LNCaP clone FGC (cell line): Measurements from ENCODE around the gene KCNQ2.

Experiments
- DNase-seq: peaks from one replicate; pipeline ENCODE4 v3.0.0-alpha.2; 2011; ENCODE audit warnings: low read depth
- H3K4me3 ChIP-seq: 2 replicates; pipeline ENCODE4 v1.5.1; 2011; ENCODE audit warnings: mild to moderate bottlenecking, low read depth, low read length, control low read depth
- TF ChIP-seq, protein P1 (sequence below): IDR thresholded peaks from 2 replicates; pipeline ENCODE4 v1.5.1; 2012; ENCODE audit warnings: mild to moderate bottlenecking; ENCODE audit not compliant: control insufficient read depth, insufficient read depth; ENCODE audit errors: extremely low read depth

The KCNQ2 gene

DNA sequence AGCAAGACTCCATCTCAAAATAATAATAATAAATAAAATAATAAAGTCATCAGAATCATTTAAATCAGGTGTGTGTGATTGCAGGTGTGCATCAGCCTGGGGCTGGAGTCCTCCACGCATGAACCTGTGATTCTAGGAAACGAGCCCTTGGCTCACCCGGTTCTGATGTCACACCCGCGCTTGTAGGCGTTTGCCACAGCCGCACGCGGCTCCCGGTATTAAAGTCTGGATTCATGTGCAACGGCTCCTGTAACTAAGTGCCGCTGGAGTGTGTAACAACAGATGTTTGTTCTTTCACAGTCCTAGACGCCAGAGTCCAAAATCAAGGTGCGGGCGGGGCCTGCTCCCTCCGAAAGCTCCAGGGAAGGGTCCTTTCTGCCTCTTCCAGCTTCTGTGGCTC is 45.2 kb downstream of the KCNQ2 start:
- no peak overlapping the region for H3K4me3 ChIP-seq
- TF ChIP-seq, protein P1, sequence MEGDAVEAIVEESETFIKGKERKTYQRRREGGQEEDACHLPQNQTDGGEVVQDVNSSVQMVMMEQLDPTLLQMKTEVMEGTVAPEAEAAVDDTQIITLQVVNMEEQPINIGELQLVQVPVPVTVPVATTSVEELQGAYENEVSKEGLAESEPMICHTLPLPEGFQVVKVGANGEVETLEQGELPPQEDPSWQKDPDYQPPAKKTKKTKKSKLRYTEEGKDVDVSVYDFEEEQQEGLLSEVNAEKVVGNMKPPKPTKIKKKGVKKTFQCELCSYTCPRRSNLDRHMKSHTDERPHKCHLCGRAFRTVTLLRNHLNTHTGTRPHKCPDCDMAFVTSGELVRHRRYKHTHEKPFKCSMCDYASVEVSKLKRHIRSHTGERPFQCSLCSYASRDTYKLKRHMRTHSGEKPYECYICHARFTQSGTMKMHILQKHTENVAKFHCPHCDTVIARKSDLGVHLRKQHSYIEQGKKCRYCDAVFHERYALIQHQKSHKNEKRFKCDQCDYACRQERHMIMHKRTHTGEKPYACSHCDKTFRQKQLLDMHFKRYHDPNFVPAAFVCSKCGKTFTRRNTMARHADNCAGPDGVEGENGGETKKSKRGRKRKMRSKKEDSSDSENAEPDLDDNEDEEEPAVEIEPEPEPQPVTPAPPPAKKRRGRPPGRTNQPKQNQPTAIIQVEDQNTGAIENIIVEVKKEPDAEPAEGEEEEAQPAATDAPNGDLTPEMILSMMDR = no peak

DNA sequence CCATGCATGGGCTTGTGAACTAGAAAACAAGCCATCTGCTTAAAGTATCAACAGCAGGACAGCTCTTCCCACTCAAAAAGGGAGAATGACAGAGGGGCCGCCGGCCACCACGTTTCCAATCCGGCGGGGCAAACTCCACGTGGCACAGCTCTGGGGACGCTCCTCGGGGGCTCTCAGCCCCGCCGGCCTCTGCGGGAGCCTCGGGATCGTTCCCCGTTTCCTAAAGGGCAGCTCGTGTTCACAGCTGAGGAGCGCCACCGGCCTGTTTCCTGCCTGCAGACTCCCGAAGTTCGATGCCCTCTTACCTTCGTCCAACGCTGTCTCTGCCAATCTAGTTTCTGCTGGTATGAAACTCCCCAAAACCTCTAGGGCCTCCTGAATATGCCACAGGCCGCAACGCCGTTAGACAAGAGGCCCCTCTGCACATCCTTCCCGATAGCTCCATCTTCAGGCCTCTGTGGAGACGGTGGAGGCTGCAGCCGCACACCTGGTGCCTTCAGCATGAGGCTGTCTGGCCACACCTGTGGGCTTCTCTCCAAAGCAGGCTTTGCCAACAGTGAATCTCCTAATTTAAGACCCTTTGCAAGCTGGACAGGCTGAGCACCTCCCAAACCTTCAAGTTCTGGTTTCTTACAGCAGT is 46.5 kb downstream of the KCNQ2 start:
- TF ChIP-seq, protein P1 = no peak
- H3K4me3 ChIP-seq = no peak overlapping the region
- DNase-seq = no peak

More for the DNA sequence above, 45.2 kb downstream of the KCNQ2 start:
- DNase-seq = no peak

DNA sequence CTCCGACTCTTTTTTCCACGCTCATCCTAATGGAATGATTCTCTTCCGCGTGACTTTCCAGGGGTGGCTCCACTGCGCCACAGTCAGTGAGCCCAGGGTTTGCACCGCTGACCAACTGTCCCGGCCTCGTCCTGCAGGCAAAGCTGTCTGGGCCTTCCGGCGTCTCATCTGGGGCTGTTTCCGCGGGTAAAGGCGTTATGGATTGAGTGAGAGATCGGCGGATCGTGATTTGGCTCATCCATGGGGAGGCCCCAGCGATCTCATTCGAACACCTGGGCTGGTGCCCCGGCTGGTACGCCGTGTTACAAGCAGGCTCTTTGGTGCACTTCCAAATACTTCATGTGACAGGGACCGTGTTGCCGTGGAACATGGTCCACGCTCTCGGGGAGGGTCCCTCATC is 47.8 kb downstream of the KCNQ2 start:
- TF ChIP-seq, protein P1 = no peak
- no peak for DNase-seq
- no peak overlapping the region for H3K4me3 ChIP-seq

DNA sequence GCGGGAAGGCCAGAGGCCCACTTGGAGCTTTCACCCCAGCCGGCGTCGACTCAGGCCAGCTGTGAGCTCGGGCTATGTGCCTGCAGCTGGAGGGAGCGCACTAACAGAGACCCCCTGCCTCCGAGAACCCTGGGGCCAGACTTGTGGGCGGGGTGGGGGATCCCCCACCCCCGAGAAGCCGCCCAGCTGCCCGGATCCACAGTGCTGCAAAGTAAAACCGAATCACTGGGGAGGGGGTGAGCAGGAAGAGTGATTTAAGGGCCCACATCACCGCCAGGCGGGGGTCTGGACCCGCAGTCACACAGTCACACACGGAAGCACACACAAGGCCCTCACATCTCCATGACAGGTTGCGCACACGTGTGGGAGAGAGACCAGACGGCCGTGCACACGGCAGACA is 48.7 kb downstream of the KCNQ2 start:
- TF ChIP-seq, protein P1 = no peak
- no peak for DNase-seq
- H3K4me3 ChIP-seq = no peak overlapping the region

DNA sequence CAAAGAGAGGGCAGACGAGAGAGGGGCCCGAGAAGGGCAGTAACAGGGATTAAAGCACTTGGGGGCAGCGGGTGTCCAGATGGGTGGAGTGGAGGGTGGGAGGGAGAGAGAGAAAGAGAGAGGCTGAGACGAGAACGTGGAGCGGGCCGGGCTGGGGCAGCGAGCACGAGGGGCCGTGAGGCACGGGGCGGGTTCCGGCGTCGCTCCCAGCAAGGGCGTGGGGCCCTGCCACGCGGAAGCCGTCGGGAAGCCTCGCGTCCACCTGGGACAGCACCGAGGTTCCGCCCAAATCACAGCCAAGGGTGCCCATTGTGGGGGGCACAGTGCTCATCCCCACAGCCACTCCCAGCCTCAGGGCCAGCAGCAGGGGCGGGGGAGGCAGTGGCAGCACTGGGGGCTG is 49.8 kb downstream of the KCNQ2 start:
- no peak overlapping the region for H3K4me3 ChIP-seq
- TF ChIP-seq, protein P1 = no peak
- no peak for DNase-seq

DNA sequence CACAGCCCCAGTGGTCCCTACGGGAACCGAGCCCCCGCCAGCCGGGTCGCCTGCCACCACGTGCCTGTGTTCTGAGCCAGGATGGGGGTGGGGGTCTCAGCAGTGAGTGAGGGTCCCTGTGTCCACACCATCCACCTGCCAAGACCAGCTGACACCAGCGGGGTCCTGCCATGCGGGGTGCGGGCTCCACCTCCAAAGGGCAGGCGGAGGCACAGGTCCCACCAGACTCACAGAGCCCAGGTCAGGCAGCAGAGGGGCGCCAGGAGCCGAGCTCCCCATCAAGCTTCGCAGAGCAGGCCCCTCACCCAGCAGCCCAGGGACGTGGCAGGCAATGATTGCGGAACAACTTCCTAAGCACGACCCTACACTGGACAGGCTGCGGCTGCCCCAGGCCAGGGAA is 50.5 kb downstream of the KCNQ2 start:
- no peak overlapping the region for H3K4me3 ChIP-seq
- no peak for DNase-seq
- TF ChIP-seq, protein P1 = no peak

DNA sequence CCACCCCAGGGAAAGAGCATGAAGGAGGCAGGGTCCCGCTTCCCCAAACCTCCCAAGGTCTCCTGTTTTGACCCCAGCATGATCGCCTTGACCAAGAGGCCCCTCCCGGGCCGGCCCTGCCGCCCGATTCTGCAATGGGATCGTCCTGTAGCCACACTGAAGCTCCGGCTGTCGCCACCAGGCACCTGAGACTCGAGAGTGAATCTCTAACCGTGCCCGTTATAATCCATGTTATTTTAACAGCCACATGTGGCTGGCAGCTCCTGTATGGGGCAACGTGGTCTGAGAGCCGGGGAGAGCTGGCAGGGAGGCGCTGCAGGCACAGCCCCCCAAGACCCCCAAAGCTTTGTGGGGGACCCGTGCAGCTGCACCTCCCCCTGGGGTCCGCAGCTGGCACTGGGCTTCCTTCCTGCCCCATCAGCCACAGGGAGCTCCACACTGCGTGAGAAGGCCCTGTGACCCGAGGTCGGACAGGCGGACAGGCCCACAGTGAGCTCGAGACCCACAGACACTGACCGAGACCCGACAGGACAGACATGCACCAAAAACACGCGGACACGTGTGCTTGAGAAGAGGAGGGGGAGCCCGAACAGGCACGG is 51.3 kb downstream of the KCNQ2 start:
- TF ChIP-seq, protein P1 = no peak
- DNase-seq = no peak

More for the DNA sequence above, 51.3 kb downstream of the KCNQ2 start:
- H3K4me3 ChIP-seq = no peak overlapping the region
